NT2/D1 (cell line): ENCODE data around the gene SLC9A9.

Source experiments
- SUZ12 ChIP-seq: IDR thresholded peaks from 2 replicates; pipeline ENCODE4 v1.6.1; 2011; ENCODE audit not compliant: insufficient read length, insufficient read depth; ENCODE audit errors: extremely low read depth
- ZNF274 ChIP-seq: IDR thresholded peaks from 2 replicates; pipeline ENCODE4 v1.6.1; 2011; ENCODE audit warnings: mild to moderate bottlenecking, low read depth, low read length

DNA sequence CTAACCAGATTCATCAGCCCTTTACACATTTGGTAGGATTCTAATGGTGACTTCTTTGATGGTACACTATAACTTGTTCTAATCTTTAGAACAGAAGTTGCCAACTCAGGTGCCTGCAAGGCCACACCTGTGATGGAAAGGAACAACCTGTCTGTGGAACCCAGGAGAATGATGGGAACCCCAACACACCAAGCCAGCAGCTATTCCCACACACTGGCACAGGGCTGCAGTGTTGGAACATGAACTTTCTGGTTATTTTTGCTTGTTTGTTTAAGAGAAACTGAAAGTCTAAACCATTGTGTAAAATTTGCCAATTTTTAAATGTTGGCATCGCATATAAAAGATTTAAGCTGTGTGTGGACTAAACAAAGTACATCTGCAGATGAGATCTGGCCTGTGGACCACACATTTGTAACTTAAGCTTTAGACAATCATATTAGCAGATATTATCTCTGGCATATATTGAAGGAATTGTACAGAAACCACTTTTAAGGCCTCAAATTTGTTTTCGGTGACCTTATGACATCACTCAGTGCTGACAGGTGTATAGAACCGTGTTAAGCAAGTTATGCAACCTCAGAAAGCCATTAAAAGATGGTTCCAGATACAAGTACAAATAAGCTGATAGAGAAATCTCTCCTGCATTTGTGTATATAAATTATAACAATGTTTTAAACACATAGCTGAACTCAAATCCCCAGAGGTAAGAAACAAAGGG, 242.9 kb downstream of the SLC9A9 start:
- TF ChIP-seq SUZ12 (no peak), ZNF274 (no peak)
